Umbilical cord (tissue), 2 donors: ENCODE measurements around the gene UBE2E2. TPM values are rescaled to one million over a fixed set of nuclear protein-coding genes. Genes with fewer than 3 reads are reported as not detected.

Experiments
- DNase-seq: peaks from one replicate; pipeline ENCODE4 v3.0.0-alpha.2; 2015; ENCODE audit warnings: low spot score
- total RNA-seq: library from RNA; depleted of rRNA; stranded (reverse); fragments of >200 nt; gene quantifications from one replicate; pipeline ENCODE4 v1.2.3, GENCODE V29; 2014; ENCODE audit warnings: low replicate concordance; ENCODE audit not compliant: insufficient read depth

The UBE2E2 gene
- total RNA-seq, 1 donor from 2014 or later: 109 TPM

DNA sequence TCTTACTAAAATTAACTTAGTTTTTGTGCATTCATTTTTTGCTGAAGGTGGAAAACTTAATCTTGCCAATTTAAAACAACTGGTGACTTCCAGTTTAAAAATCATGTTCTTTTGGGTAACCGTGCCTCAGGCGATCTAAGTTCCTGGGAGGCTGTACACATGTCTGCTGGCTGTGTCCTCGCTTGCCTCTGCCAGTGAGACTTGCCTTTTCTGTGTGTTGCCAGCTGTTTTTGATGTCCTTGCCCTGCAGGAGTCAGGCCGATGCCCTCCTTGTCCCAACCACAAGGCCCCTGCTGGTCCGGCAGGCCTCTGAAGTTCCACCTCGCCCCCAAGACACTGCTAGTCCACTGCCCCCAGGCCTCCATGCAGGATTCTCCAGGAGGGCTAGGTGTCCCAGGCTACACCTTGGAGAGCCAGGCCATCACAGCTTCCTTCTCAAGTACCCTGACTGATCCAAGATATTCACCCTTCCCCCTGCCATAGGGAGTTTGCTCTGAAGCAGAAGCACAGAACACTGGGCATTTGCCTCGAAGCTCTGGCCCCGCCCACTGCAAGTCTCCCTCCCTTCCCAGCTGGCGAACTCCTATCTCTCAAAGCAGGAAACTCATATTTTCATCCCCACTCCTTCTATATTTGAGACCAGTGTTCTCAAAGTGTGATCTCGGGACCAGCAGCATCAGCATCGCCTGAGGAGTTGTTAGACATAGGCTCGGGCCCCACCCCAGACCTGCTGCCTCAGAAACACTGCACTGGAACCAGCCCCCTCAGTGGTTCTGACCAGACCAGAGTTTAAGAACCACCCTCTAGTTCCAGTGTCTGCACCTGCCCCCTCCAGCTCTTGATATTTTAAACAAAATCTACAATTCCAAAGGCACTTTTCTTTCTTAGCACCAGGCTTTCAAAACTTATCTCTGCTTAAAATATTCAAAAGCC lies 416.8 kb downstream of the UBE2E2 start:
- no peak for DNase-seq

GRCh38 chr3:23620638-23621015 lies 417.5 kb downstream of the UBE2E2 start:
- DNase-seq: no peak

GRCh38 chr3:23623844-23624243 lies 420.7 kb downstream of the UBE2E2 start:
- no peak for DNase-seq

GRCh38 chr3:23624305-23624704 lies 421.2 kb downstream of the UBE2E2 start:
- DNase-seq: no peak

GRCh38 chr3:23626442-23626841 lies 423.3 kb downstream of the UBE2E2 start:
- DNase-seq: no peak

DNA sequence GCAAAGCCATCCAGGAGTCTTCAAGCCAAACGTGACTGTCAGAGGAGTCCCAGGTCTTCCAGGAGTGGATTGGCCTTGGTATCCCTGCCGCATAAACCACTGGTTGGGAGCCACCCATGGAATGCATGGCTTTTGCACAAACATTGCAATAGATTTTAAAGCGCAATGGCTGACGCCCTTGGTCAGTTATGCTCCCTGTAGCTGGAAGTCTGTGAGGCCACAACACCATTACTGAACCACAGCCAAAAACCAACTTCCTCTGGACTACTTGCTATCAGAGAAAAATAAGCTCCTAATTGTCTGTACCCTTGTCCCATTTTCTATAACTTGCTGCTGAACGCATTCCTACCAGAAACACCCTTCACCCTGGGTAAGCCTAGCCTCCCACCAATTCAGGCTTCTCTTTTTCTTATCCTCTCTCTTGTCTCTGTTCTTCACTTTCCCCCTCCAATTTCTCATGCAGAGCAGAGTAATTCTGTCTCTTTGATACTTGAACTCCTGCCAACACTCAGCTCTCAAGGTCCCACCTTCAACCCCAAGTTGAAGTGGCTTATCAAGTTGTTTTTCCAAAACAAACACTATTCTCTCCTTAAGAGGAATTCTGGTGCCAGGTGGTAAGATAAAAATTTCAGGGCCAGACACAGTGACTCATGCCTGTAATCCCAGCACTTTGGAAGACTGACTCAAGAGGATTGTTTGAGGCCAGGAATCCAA lies 426.2 kb downstream of the UBE2E2 start:
- DNase-seq: peak; percentile 31

DNA sequence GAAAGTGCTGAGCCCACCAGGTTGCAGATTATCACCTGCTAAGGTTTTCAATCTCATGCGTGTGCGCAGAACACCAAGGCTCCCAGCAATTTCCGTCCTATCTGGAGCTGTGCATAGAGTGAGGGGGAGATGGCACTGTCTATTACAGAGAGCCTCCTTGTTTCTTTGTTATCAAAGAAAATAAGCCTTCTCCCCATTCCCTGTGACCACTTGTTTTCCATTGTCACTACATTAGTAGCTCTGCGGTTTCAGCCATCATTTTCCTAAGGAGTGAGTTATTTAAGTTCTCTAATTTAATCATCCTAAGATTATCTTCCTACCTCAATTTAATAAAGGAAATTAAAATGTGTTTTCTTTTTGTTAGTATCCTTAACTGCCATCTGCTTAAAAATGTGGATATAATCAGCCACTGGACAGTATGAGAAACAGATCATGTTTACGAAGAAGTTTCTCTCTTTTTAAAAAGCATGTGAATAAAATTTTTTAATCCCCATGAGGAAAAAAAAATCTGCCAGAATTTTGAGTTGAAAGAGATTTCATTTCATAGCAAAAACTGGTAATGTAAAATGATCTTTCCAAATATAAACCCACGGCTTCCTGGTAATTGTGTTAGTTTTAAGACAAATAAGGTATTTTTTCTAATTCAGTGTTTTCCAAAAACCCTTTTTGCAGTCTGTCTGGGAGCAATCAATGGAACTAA lies 430.3 kb downstream of the UBE2E2 start:
- no peak for DNase-seq

DNA sequence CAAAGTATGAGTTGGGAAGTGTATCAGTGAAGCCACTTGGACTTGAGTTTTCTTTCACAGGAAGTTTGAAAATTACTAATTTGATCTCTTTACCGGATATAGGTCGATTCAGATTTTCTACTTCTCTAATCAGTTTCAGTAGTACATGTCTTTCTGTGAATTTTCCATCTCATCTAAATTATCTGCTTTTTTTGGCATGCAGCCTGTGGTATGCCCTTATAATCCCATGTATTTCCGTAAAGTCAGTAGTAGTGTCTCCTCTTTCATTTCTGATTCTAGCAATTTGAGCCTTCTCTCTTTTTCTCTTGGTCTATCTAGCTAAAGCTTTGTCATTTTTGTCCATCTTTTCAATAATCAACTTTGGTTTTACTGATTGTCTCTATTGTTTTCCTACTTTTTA lies 434.2 kb downstream of the UBE2E2 start:
- no peak for DNase-seq

DNA sequence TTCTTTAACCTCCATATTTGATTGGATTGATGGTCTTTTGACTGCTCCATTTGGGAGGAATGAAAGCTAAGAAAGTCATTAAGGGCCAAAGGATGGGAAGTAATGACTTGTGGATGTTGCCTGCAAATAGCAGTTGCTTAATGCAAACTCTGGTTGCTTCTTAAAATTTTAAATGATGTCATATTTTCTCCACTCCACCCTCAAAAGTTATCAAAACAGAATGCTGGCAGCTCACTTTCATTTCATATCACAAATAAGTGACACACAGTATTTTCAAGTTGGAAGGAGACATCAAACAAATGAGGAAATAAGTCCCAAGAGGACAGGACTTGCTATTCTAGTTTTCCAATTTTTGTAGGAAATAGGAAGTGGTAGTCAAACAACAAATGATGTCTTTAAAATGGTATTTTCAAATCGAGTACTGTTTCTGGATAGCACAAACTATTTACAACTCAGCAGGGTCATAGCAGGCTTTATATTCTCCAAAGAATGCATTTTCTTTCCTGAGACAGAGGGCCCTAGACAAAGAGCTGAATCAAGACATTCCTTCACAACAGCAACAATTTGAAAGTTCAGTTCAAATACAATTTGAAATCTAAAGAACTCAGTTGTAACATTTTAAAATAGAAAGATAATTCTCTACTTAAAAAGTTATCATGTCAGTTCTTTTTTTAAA lies 437.5 kb downstream of the UBE2E2 start:
- peak; percentile 28 for DNase-seq
